H1 (cell line): ENCODE measurements around the gene SLC7A6OS. TPM values are rescaled to one million over a fixed set of nuclear protein-coding genes. Genes with fewer than 3 reads are reported as not detected.

Experiments
- CTCF ChIA-PET: fragments of 300-600 bp; sonication (Branson Sonifier 250); formaldehyde crosslinking; loops from one replicate; lab custom pipeline; 2021; ENCODE audit not compliant: partially characterized antibody; lab: Charles Lee
- POLR2A ChIA-PET: fragments of 300-600 bp; sonication (Branson Sonifier 250); formaldehyde crosslinking; loops from one replicate; lab custom pipeline; 2021; ENCODE audit warnings: inconsistent platforms; ENCODE audit not compliant: partially characterized antibody; lab: Charles Lee
- DNase-seq, 2 experiments: peaks; one replicate each; pipeline versions ENCODE4 v3.0.0 to v3.0.0-alpha.2; 2010 to 2022; ENCODE audit warnings: low spot score in 2 of 2, low read depth in 1 of 2, mixed read lengths in 1 of 2
- FAIRE-seq: peaks from 2 replicates; lab custom pipeline; 2011; peaks lifted over from hg19 to GRCh38; lab: Jason Lieb, UNC
- H2AFZ ChIP-seq: 2 replicates; pipeline ENCODE4 v1.8.1; 2012; ENCODE audit warnings: low read length, inconsistent platforms
- H2AK5ac ChIP-seq: 2 replicates; pipeline ENCODE4 v1.6.1; 2013; ENCODE audit warnings: low read depth, low read length
- H2BK120ac ChIP-seq: replicated peaks from 2 replicates; pipeline ENCODE3; 2013; ENCODE audit warnings: low read depth, low read length, inconsistent platforms
- H2BK12ac ChIP-seq: 2 replicates; pipeline ENCODE4 v1.6.1; 2013; ENCODE audit warnings: low read depth, low read length
- H2BK15ac ChIP-seq: 2 replicates; pipeline ENCODE4 v1.6.1; 2013; ENCODE audit warnings: low read length
- H2BK20ac ChIP-seq: 2 replicates; pipeline ENCODE4 v1.6.1; 2013; ENCODE audit warnings: low read length
- H2BK5ac ChIP-seq: 2 replicates; pipeline ENCODE4 v1.6.1; 2013; ENCODE audit warnings: low read depth, low read length
- H3K14ac ChIP-seq: 2 replicates; pipeline ENCODE4 v1.6.1; 2013; ENCODE audit warnings: inconsistent platforms; ENCODE audit not compliant: insufficient read length
- H3K18ac ChIP-seq: 2 replicates; pipeline ENCODE4 v1.6.1; 2013; ENCODE audit warnings: low read length; ENCODE audit errors: extremely low read depth
- H3K23ac ChIP-seq: 2 replicates; pipeline ENCODE4 v1.6.1; 2013; ENCODE audit warnings: inconsistent platforms; ENCODE audit not compliant: insufficient read length
- H3K23me2 ChIP-seq: 2 replicates; pipeline ENCODE4 v1.6.1; 2013; ENCODE audit warnings: low read depth, low read length
- H3K27ac ChIP-seq: 2 replicates; pipeline ENCODE4 v1.6.1; 2011; ENCODE audit warnings: low read depth, low read length, inconsistent platforms
- H3K27me3 ChIP-seq, 4 experiments: replicated peaks in 1 of 4; 1 replicate in 1 of 4; 2 replicates in 3 of 4; pipeline versions ENCODE4 v1.6.1 to v1.8.1; 2011 to 2013; ENCODE audit warnings: low read length in 3 of 4, mild to moderate bottlenecking in 3 of 4, inconsistent platforms in 2 of 4, mixed read lengths in 2 of 4, moderate library complexity in 1 of 4; ENCODE audit not compliant: control insufficient read depth in 3 of 4, insufficient read depth in 3 of 4; ENCODE audit errors: extremely low read depth in 1 of 4
- H3K36me3 ChIP-seq, 4 experiments: 2 replicates each; pipeline versions ENCODE4 v1.6.1 to v1.8.1; 2011 to 2013; ENCODE audit warnings: mild to moderate bottlenecking in 4 of 4, low read length in 3 of 4, moderate library complexity in 2 of 4, control low read depth in 1 of 4, inconsistent platforms in 1 of 4; ENCODE audit not compliant: insufficient read depth in 4 of 4, control insufficient read depth in 2 of 4
- H3K4ac ChIP-seq: replicated peaks from 2 replicates; pipeline ENCODE3; 2013; ENCODE audit warnings: low read length, low read depth, mixed read lengths, inconsistent platforms; ENCODE audit not compliant: insufficient read length
- H3K4me1 ChIP-seq, 4 experiments: replicated peaks in 1 of 4; 1 replicate in 1 of 4; 2 replicates in 3 of 4; pipeline versions ENCODE4 v1.6.1 to v1.8.1; 2011 to 2013; ENCODE audit warnings: low read length in 3 of 4, inconsistent platforms in 2 of 4, mixed read lengths in 1 of 4; ENCODE audit not compliant: insufficient read depth in 4 of 4, control insufficient read depth in 3 of 4
- H3K4me2 ChIP-seq, 2 experiments: 2 replicates each; pipeline versions ENCODE4 v1.6.1 to v1.8.1; 2011 to 2013; ENCODE audit warnings: low read depth in 2 of 2, low read length in 2 of 2, control low read depth in 1 of 2, inconsistent platforms in 1 of 2, mild to moderate bottlenecking in 1 of 2; ENCODE audit not compliant: insufficient read depth in 1 of 2
- H3K4me3 ChIP-seq, 4 experiments: fragments of 200-600, 300-600 bp in 1 of 4; sonication (generic), shearing (Covaris generic), sonication (Bioruptor Twin) in 1 of 4; 2 replicates each; pipeline versions ENCODE4 v1.5.1 to v1.8.1; 2011 to 2016; ENCODE audit warnings: low read length in 4 of 4, low read depth in 3 of 4, control low read depth in 2 of 4, inconsistent platforms in 2 of 4, mild to moderate bottlenecking in 2 of 4, mixed read lengths in 1 of 4, moderate library complexity in 1 of 4; ENCODE audit not compliant: insufficient read depth in 2 of 4; ENCODE audit errors: extremely low read depth in 1 of 4
- H3K56ac ChIP-seq: replicated peaks from 2 replicates; pipeline ENCODE3; 2013; ENCODE audit warnings: low read depth, mild to moderate bottlenecking, mixed read lengths, low read length, inconsistent platforms; ENCODE audit not compliant: insufficient read length
- H3K79me1 ChIP-seq: 2 replicates; pipeline ENCODE4 v1.6.1; 2013; ENCODE audit warnings: low read depth, low read length, control low read depth
- H3K79me2 ChIP-seq, 2 experiments: 2 replicates each; pipeline versions ENCODE4 v1.6.1 to v1.8.1; 2012 to 2013; ENCODE audit warnings: low read length in 2 of 2, mild to moderate bottlenecking in 2 of 2, inconsistent platforms in 1 of 2; ENCODE audit not compliant: insufficient read depth in 2 of 2, control insufficient read depth in 1 of 2
- H3K9ac ChIP-seq, 4 experiments: replicated peaks in 1 of 4; 1 replicate in 1 of 4; 2 replicates in 3 of 4; pipeline versions ENCODE4 v1.6.1 to v1.8.1; 2011 to 2013; ENCODE audit warnings: low read depth in 3 of 4, low read length in 3 of 4, control low read depth in 2 of 4, mild to moderate bottlenecking in 2 of 4, moderate library complexity in 2 of 4, inconsistent platforms in 1 of 4; ENCODE audit errors: extremely low read depth in 1 of 4
- H3K9me3 ChIP-seq, 2 experiments: 2 replicates each; pipeline versions ENCODE4 v1.6.1 to v1.8.1; 2012 to 2013; ENCODE audit warnings: mild to moderate bottlenecking in 2 of 2, moderate library complexity in 2 of 2, control low read depth in 1 of 2, inconsistent platforms in 1 of 2, low read depth in 1 of 2, low read length in 1 of 2, mixed read lengths in 1 of 2; ENCODE audit not compliant: insufficient read depth in 2 of 2
- H4K20me1 ChIP-seq, 2 experiments: replicated peaks in 1 of 2; 2 replicates each; pipeline versions ENCODE3 to v1.8.1; 2011 to 2013; ENCODE audit warnings: inconsistent platforms in 2 of 2, low read length in 2 of 2, mild to moderate bottlenecking in 1 of 2; ENCODE audit not compliant: insufficient read depth in 2 of 2, control insufficient read depth in 1 of 2
- H4K5ac ChIP-seq: 2 replicates; pipeline ENCODE4 v1.6.1; 2013; ENCODE audit warnings: low read length, low read depth, mixed read lengths, inconsistent platforms; ENCODE audit not compliant: insufficient read length
- H4K8ac ChIP-seq: 2 replicates; pipeline ENCODE4 v1.8.0; 2013; ENCODE audit warnings: mild to moderate bottlenecking, moderate library complexity, low read length, inconsistent platforms; ENCODE audit not compliant: insufficient read depth; ENCODE audit errors: extremely low read depth
- H4K91ac ChIP-seq: replicated peaks from 2 replicates; pipeline ENCODE3; 2013; ENCODE audit warnings: low read length, mixed read lengths, inconsistent platforms; ENCODE audit not compliant: insufficient read length
- BACH1 ChIP-seq: IDR thresholded peaks from 2 replicates; pipeline ENCODE4 v1.6.1; 2012; ENCODE audit warnings: low read length, improper control_type of control experiment
- BCL11A ChIP-seq, 2 experiments: IDR thresholded peaks; one replicate each; pipeline ENCODE4 v1.6.1; 2011; ENCODE audit warnings: low read depth in 2 of 2, low read length in 2 of 2, mild to moderate bottlenecking in 2 of 2
- E2F6 ChIP-seq: IDR thresholded peaks from 2 replicates; pipeline ENCODE4 v1.6.1; 2012; ENCODE audit warnings: inconsistent platforms
- SRF ChIP-seq: IDR thresholded peaks from 2 replicates; pipeline ENCODE4 v1.6.1; 2011; ENCODE audit warnings: mild to moderate bottlenecking, low read depth, low read length, moderate library complexity
- WGBS, 2 experiments: shearing (Covaris generic) in 1 of 2; methylation state at CpG; one replicate each; pipeline versions ENCODE4 v1.1.6 to v1.1.7; 2013 to 2015; ENCODE audit warnings: low lambda C conversion rate in 2 of 2, mixed read lengths in 2 of 2, inconsistent platforms in 1 of 2, low coverage in 1 of 2, missing lambda C conversion rate in 1 of 2; ENCODE audit not compliant: insufficient replicate concordance in 2 of 2, insufficient coverage in 1 of 2, insufficient read length in 1 of 2; ENCODE audit errors: extremely low coverage in 1 of 2, missing lambda C conversion rate in 1 of 2; 5-methylcytosine and 5-hydroxymethylcytosine counted together
- polyA plus RNA-seq, 7 experiments: library from polyadenylated mRNA; depleted of rRNA in 3 of 7; stranded (reverse) in 5 of 7; unstranded in 2 of 7; fragments of >200 nt in 5 of 7; fragments of 200-250 nt in 2 of 7; gene quantifications; 1 replicate in 5 of 7; 2 replicates in 1 of 7; 4 replicates in 1 of 7; pipeline versions ENCODE4 v1.2.1 to v1.2.3, GENCODE V29; 2011 to 2013; ENCODE audit warnings: missing spikeins in 2 of 7, mixed read lengths in 2 of 7
- total RNA-seq: library from RNA; stranded (reverse); fragmentation: NEBNext Ultra II Directional; extraction: Animal tissue kit (Norgen Biotek cat#: 25700); gene quantifications from 2 replicates; pipeline ENCODE4 v1.2.1, GENCODE V29; 2021

The SLC7A6OS gene
- total and polyA plus RNA-seq, 2 of the 8 experiments (the other 6 are each of a cell fraction or from before 2014, with no cell fraction given) = 7.3 to 21.3 TPM

GRCh38 chr16:68285683-68286082 lies 25.1 kb downstream of the SLC7A6OS start:
- POLR2A ChIA-PET = interaction anchor here (2.4 to 4.9 kb wide), 3 partner anchors 14 to 26 kb away, joined by 9 to 19 read pairs (median 11); partner anchors contain the start of genes PRMT7, SLC7A6 and SLC7A6OS

More at GRCh38 chr16:68285683-68286082, 25.1 kb downstream of the SLC7A6OS start:
- Histone ChIP-seq H3K27me3 (no peaks in the 10 kb centered on the region), H2BK15ac (no peak overlapping the region), H4K91ac (no peak overlapping the region), H3K23me2 (no peaks in the 10 kb centered on the region; the same call in 1 of the 2 replicates), H3K56ac (no peak overlapping the region), H3K9ac (no peak overlapping the region), H3K79me2 (no peaks in the 10 kb centered on the region), H3K4me3 (no peak overlapping the region), H4K5ac (no peak overlapping the region), H2AFZ (no peak overlapping the region), H3K14ac (no peak overlapping the region), H2AK5ac (no peak overlapping the region), H4K20me1 (peaks cover 2 to 15% of the 10 kb centered on the region in 2 experiments), H2BK20ac (no peak overlapping the region), H4K8ac (no peak overlapping the region), H2BK5ac (no peak overlapping the region), H3K9me3 (no peaks in the 10 kb centered on the region), H3K18ac (no peak overlapping the region), H3K36me3 (peaks cover 0 to 3% (median 0%) of the 10 kb centered on the region in 4 experiments; a peak in 2 of 8 replicates), H3K79me1 (0 out of 2 replicates have a peak, but pooled peaks cover 3% of the 10 kb centered on the region), H2BK120ac (no peak overlapping the region), H3K4me2 (no peak overlapping the region), H2BK12ac (no peak overlapping the region), H3K4me1 (no peaks in the 10 kb centered on the region), H3K4ac (no peak overlapping the region), H3K27ac (no peak overlapping the region), H3K23ac (no peak overlapping the region)
- CTCF ChIA-PET = interaction anchor here (0.7 to 20.4 kb wide), 8 partner anchors 9 to 344 kb away, joined by 3 to 233 read pairs (median 6); partner anchors contain the start of gene SLC7A6
- WGBS, 2 experiments = 75% methylated on average over 2 of the region's 3 CpGs; no CpG with 5 or more reads in 1 of the 2 experiments
- DNase-seq (no peak), FAIRE-seq (no peak)
- TF ChIP-seq E2F6 (no peak), SRF (no peak), BACH1 (no peak), BCL11A (IDR thresholded peaks at IDR 0.05; ENCODE audit: low read depth in 2 of 2, low read length in 2 of 2) (no peak)
